Measurements from ENCODE around the gene HFE.

HFE gene

DNA sequence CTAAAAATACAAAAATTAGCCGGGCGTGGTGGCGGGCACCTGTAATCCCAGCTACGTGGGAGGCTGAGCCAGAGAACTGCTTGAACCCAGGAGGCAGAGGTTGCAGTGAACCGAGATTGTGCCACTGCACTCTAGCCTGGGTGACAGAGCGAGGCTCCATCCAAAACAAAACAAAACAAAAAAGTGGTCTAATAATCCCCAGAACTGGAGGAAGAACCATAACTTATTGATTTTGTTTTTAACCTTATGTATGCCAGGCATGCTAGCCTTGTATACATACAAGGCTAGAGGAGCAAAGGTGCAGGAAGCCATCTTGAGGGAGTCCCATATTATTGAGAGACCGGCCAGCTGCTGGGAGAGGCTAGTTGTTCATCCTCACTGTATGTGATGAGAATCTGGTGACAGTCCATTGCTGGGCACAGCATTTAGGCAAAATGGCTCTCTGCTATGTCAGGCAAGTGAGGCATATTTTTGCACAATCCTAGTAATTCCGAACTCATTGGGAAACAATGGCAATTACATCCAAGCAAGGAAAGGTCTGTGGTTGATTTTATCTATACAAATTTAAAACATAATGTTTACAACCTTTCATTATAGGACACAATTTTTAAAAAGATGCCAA lies 18.0 kb downstream of the HFE start:
- DNase-seq (ENCODE audit: low spot score) (no peak), ATAC-seq (ENCODE audit: low read depth) (no peak)
- no peak overlapping the region for H3K4me3 ChIP-seq (ENCODE audit: severe bottlenecking)
- TF ChIP-seq, protein P1, sequence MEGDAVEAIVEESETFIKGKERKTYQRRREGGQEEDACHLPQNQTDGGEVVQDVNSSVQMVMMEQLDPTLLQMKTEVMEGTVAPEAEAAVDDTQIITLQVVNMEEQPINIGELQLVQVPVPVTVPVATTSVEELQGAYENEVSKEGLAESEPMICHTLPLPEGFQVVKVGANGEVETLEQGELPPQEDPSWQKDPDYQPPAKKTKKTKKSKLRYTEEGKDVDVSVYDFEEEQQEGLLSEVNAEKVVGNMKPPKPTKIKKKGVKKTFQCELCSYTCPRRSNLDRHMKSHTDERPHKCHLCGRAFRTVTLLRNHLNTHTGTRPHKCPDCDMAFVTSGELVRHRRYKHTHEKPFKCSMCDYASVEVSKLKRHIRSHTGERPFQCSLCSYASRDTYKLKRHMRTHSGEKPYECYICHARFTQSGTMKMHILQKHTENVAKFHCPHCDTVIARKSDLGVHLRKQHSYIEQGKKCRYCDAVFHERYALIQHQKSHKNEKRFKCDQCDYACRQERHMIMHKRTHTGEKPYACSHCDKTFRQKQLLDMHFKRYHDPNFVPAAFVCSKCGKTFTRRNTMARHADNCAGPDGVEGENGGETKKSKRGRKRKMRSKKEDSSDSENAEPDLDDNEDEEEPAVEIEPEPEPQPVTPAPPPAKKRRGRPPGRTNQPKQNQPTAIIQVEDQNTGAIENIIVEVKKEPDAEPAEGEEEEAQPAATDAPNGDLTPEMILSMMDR (IDR thresholded peaks at IDR 0.05; ENCODE audit: poor library complexity, severe bottlenecking), result no peak
- no peaks in the 10 kb centered on the region for H3K27me3 ChIP-seq (ENCODE audit: insufficient read depth, poor library complexity, severe bottlenecking)
- H3K27ac ChIP-seq (ENCODE audit: poor library complexity, severe bottlenecking), result peak overlapping the region; percentile 78
- H3K9me3 ChIP-seq (ENCODE audit: severe bottlenecking), result no peaks in the 10 kb centered on the region
- no peaks in the 10 kb centered on the region for H3K36me3 ChIP-seq (ENCODE audit: low read depth)
- peaks cover 15% of the 10 kb centered on the region for H3K4me1 ChIP-seq (ENCODE audit: insufficient read depth, poor library complexity, severe bottlenecking)

DNA sequence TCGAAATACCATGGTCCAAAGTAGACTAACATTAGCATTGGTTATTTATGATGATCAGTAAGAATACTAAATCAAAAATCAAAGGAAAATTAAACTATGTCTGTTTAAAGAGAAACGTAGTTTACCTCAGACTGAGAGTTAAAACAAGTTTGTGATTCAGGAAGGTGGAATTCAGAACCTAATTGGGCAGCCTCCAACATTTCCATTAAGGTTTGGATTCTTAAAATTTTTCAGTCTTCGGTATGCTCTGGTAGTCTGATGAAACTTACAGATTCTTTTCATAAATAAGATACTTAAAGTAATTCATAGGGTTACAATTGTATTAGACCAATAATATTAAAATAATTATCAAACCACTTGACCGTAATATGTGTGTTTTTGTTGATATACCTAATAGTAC lies 18.6 kb downstream of the HFE start:
- TF ChIP-seq, protein P1 (IDR thresholded peaks at IDR 0.05; ENCODE audit: poor library complexity, severe bottlenecking), result no peak
- ATAC-seq (ENCODE audit: low read depth) (no peak), DNase-seq (ENCODE audit: low spot score) (no peak)
- peaks cover 15% of the 10 kb centered on the region for H3K4me1 ChIP-seq (ENCODE audit: insufficient read depth, poor library complexity, severe bottlenecking)
- H3K27me3 ChIP-seq (ENCODE audit: insufficient read depth, poor library complexity, severe bottlenecking), result no peaks in the 10 kb centered on the region
- peak overlapping the region; percentile 78 for H3K27ac ChIP-seq (ENCODE audit: poor library complexity, severe bottlenecking)
- no peak overlapping the region for H3K4me3 ChIP-seq (ENCODE audit: severe bottlenecking)
- H3K36me3 ChIP-seq (ENCODE audit: low read depth), result no peaks in the 10 kb centered on the region
- no peaks in the 10 kb centered on the region for H3K9me3 ChIP-seq (ENCODE audit: severe bottlenecking)

DNA sequence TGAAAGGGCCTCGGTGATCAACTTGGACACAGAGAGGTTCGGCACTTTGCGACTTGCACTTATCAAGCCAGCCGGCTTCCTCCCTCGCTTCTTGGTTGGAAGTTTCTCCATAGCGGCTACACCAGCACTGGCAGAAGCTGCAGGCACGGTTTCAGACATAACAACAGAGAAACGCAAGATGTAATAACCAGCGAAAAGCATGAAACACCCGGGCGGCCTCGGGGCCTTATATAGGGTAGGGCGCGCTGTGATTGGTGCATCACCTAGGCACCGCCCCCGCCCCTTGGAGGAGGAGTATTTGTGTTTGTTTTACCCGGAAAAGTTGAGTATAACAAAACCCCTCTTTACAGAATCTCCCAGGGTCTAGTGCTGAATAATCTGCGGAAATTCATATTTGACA lies 20.7 kb downstream of the HFE start:
- TF ChIP-seq, protein P1 (IDR thresholded peaks at IDR 0.05; ENCODE audit: poor library complexity, severe bottlenecking), result no peak
- Histone ChIP-seq H3K4me1 (ENCODE audit: insufficient read depth, poor library complexity, severe bottlenecking) (peaks cover 14% of the 10 kb centered on the region), H3K9me3 (ENCODE audit: severe bottlenecking) (no peaks in the 10 kb centered on the region), H3K36me3 (ENCODE audit: low read depth) (no peaks in the 10 kb centered on the region), H3K27me3 (ENCODE audit: insufficient read depth, poor library complexity, severe bottlenecking) (no peaks in the 10 kb centered on the region), H3K4me3 (ENCODE audit: severe bottlenecking) (no peak overlapping the region), H3K27ac (ENCODE audit: poor library complexity, severe bottlenecking) (no peak overlapping the region)
- DNase-seq (ENCODE audit: low spot score), result no peak
- no peak for ATAC-seq (ENCODE audit: low read depth)

DNA sequence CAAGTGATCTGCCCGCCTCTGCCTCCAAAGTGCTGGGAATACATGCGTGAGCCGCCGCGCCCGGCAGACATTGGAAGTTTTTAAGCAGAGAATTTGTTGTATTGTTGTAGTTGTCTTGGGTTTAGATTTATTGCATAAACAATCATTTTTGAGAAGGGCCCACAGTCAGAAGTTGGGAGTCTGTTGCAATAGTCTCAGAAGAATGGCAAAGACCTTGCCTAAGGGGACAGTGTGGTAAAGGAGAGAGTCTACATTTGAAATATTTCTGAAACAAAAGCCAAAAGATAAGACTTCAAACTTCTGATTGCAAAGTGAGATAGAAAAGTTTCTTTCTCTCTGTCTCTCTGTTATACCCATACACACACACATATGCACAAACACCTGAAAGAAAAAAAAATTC lies 22.5 kb downstream of the HFE start:
- Histone ChIP-seq H3K27ac (ENCODE audit: poor library complexity, severe bottlenecking) (no peak overlapping the region), H3K9me3 (ENCODE audit: severe bottlenecking) (no peaks in the 10 kb centered on the region), H3K36me3 (ENCODE audit: low read depth) (no peaks in the 10 kb centered on the region), H3K27me3 (ENCODE audit: insufficient read depth, poor library complexity, severe bottlenecking) (no peaks in the 10 kb centered on the region), H3K4me1 (ENCODE audit: insufficient read depth, poor library complexity, severe bottlenecking) (peaks cover 9% of the 10 kb centered on the region), H3K4me3 (ENCODE audit: severe bottlenecking) (no peak overlapping the region)
- TF ChIP-seq, protein P1 (IDR thresholded peaks at IDR 0.05; ENCODE audit: poor library complexity, severe bottlenecking), result no peak
- DNase-seq (ENCODE audit: low spot score) (no peak), ATAC-seq (ENCODE audit: low read depth) (no peak)

DNA sequence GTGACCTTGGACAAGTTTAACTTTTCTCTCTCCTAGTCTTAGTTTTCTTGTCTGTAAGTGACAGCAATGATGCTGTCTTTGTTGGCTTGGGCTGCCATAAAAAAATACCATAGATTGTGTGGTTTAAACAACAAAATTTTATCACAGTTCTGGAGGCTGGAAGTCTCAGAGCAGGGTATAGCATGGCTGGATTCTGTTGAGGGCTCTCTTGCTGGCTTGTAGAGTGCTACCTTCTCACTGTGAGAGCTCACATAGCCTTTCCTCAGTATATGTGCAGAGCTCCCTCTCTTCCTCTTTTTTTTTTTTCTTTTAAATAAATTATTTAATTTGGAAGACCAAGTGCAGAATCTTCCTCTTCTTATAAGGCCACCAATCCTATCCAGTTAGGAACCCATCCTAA lies 26.3 kb downstream of the HFE start:
- ATAC-seq (ENCODE audit: low read depth), result no peak
- TF ChIP-seq, protein P1 (IDR thresholded peaks at IDR 0.05; ENCODE audit: poor library complexity, severe bottlenecking), result no peak
- H3K4me1 ChIP-seq (ENCODE audit: insufficient read depth, poor library complexity, severe bottlenecking), result no peaks in the 10 kb centered on the region

More for the DNA sequence above, 26.3 kb downstream of the HFE start:
- DNase-seq (ENCODE audit: low spot score), result no peak
- Histone ChIP-seq H3K27ac (ENCODE audit: poor library complexity, severe bottlenecking) (no peak overlapping the region), H3K36me3 (ENCODE audit: low read depth) (no peaks in the 10 kb centered on the region), H3K9me3 (ENCODE audit: severe bottlenecking) (no peaks in the 10 kb centered on the region), H3K27me3 (ENCODE audit: insufficient read depth, poor library complexity, severe bottlenecking) (no peaks in the 10 kb centered on the region), H3K4me3 (ENCODE audit: severe bottlenecking) (no peak overlapping the region)

All from RWPE2 (cell line).